Osteocyte (in vitro differentiated cells): ENCODE measurements around the gene LRRC2. TPM values are rescaled to one million over a fixed set of nuclear protein-coding genes. Genes with fewer than 3 reads are reported as not detected.

ENCODE experiments used
- DNase-seq: peaks from one replicate; pipeline ENCODE4 v3.0.0; 2021; ENCODE audit warnings: mixed read lengths; ENCODE audit not compliant: unreplicated experiment; ENCODE audit errors: extremely low spot score
- H3K27ac Mint-ChIP-seq: one replicate; pipeline ENCODE4 v1.8.0; 2021; ENCODE audit warnings: mild to moderate bottlenecking, mixed read lengths; ENCODE audit not compliant: unreplicated experiment
- H3K27me3 Mint-ChIP-seq: one replicate; pipeline ENCODE4 v1.8.0; 2021; ENCODE audit warnings: mixed read lengths; ENCODE audit not compliant: unreplicated experiment
- H3K36me3 Mint-ChIP-seq: one replicate; pipeline ENCODE4 v1.8.0; 2021; ENCODE audit warnings: mixed read lengths; ENCODE audit not compliant: unreplicated experiment
- H3K4me1 Mint-ChIP-seq: one replicate; pipeline ENCODE4 v1.8.0; 2021; ENCODE audit warnings: mixed read lengths; ENCODE audit not compliant: unreplicated experiment
- H3K4me3 Mint-ChIP-seq: one replicate; pipeline ENCODE4 v1.8.0; 2021; ENCODE audit warnings: mild to moderate bottlenecking, moderate library complexity, mixed read lengths; ENCODE audit not compliant: unreplicated experiment
- H3K9me3 Mint-ChIP-seq: one replicate; pipeline ENCODE4 v1.8.0; 2021; ENCODE audit warnings: mixed read lengths; ENCODE audit not compliant: unreplicated experiment
- total RNA-seq: library from RNA; stranded (reverse); gene quantifications from 2 replicates; pipeline ENCODE4 v1.2.1, GENCODE V29; 2021
- TF ChIP-seq, protein P1 (sequence below): fragments of 200-600 bp; sonication (generic); IDR thresholded peaks from 2 replicates; pipeline ENCODE4 v1.5.0; 2021; ENCODE audit warnings: antibody characterized with exemption, mild to moderate bottlenecking, moderate library complexity

Gene LRRC2
- total RNA-seq, 1 donor from 2014 or later: 1.5 TPM

DNA sequence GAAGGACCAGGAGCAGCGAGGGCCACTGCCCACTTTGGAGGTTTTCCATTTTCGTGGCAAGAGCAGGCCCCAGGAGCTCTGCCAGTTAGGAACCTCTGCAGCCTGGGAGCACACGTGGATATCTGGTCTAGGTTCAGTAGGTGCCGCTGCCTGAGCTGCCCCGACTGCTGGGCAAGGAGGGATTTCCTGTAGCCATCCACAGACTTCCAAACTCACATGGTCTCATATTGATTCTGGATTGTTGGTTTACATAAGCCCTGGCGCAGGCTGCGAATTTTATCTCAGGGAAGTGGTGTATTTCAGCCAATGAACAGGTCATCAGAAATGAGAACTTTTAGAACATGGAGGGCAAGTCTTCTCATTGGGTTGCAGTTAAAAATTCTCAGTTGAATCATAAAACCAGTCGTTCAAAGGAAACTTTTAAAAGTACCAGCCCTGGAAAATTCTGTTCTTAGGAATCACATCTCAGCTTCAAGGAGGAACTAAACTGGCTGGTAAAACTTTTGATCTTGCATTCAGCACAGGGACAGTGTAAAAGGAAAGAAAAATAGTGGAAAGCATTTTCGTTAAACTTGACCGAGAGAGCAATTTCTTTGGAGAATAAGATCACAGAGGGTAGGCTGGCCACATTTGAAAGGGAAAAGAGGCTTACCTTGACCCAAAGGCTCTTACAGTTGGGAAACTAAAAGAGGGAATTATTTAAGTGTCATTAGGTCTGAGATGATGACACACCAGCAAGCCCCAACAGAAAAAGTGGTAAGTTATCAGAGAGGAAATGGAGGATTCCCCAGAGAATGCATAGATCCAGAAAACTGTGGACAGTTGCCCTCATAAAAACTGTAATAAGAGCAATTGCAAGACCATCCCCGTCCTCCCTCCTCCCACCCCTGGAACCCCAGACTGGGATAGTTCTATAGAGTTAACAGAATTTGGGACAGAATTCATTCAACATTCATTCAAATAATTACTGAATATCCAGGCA, 74.7 kb downstream of the LRRC2 start:
- Mint-ChIP-seq H3K36me3 (no peaks in the 10 kb centered on the region), H3K4me3 (no peak overlapping the region), H3K9me3 (no peaks in the 10 kb centered on the region), H3K27me3 (no peaks in the 10 kb centered on the region), H3K4me1 (peaks cover 13% of the 10 kb centered on the region), H3K27ac (no peak overlapping the region)
- TF ChIP-seq, protein P1, sequence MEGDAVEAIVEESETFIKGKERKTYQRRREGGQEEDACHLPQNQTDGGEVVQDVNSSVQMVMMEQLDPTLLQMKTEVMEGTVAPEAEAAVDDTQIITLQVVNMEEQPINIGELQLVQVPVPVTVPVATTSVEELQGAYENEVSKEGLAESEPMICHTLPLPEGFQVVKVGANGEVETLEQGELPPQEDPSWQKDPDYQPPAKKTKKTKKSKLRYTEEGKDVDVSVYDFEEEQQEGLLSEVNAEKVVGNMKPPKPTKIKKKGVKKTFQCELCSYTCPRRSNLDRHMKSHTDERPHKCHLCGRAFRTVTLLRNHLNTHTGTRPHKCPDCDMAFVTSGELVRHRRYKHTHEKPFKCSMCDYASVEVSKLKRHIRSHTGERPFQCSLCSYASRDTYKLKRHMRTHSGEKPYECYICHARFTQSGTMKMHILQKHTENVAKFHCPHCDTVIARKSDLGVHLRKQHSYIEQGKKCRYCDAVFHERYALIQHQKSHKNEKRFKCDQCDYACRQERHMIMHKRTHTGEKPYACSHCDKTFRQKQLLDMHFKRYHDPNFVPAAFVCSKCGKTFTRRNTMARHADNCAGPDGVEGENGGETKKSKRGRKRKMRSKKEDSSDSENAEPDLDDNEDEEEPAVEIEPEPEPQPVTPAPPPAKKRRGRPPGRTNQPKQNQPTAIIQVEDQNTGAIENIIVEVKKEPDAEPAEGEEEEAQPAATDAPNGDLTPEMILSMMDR: no peak
- DNase-seq: peak; percentile 30

GRCh38 chr3:46490338-46491084, 75.6 kb downstream of the LRRC2 start:
- DNase-seq: no peak
- H3K9me3 Mint-ChIP-seq: no peaks in the 10 kb centered on the region
- H3K4me3 Mint-ChIP-seq: no peak overlapping the region
- peaks cover 8% of the 10 kb centered on the region for H3K4me1 Mint-ChIP-seq
- no peaks in the 10 kb centered on the region for H3K27me3 Mint-ChIP-seq
- TF ChIP-seq, protein P1: no peak
- H3K36me3 Mint-ChIP-seq: no peaks in the 10 kb centered on the region
- H3K27ac Mint-ChIP-seq: no peak overlapping the region

DNA sequence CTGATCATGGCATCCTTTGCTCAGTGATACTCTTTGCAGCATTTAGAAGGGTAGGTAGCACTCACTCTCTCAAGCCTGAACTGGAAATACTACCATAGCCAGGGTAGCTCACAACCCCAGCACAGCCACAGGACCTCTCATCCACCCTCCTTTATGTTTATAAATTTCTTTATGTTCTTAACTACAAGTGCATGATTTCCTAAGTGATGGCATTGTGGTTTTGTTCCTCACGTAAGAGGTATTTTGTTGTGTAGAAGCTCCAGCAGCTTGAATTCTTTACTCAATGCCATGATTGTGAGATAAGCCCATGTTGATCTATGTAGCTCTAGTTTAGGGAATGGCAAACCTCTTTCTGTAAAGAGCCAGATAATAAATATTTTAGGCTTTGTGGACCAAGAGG, 76.2 kb downstream of the LRRC2 start:
- TF ChIP-seq, protein P1: no peak
- Mint-ChIP-seq H3K9me3 (no peaks in the 10 kb centered on the region), H3K4me3 (no peak overlapping the region), H3K27me3 (no peaks in the 10 kb centered on the region), H3K4me1 (peaks cover 8% of the 10 kb centered on the region), H3K27ac (no peak overlapping the region), H3K36me3 (no peaks in the 10 kb centered on the region)
- no peak for DNase-seq

DNA sequence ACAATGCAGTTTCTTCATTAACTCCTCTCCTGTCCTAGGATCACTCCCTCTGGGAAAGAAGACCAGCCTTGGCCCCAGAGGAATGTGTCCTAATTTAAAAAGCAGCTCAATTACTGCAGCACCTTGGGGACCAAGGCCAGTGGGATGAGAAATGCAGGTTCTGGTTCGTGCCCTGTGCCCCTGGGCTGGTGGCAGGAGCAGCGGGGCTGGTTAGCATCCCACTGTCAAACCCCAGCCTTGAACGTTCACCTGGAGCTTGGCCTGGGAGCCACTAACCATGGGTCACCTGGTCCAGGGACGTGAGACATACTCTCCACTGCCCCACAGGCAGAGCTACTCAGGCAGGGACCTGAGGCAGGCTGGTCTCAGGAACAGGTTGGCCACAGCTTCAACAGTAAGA, 76.7 kb downstream of the LRRC2 start:
- H3K27ac Mint-ChIP-seq: no peak overlapping the region
- H3K9me3 Mint-ChIP-seq: no peaks in the 10 kb centered on the region
- H3K36me3 Mint-ChIP-seq: no peaks in the 10 kb centered on the region
- H3K4me3 Mint-ChIP-seq: no peak overlapping the region
- DNase-seq: peak; percentile 68
- TF ChIP-seq, protein P1: no peak
- H3K27me3 Mint-ChIP-seq: no peaks in the 10 kb centered on the region
- peaks cover 8% of the 10 kb centered on the region for H3K4me1 Mint-ChIP-seq
